NCI-H187 treated with DMSO at 0.1 percent for 48 hours (cell line): Measurements from ENCODE around the gene ZDHHC13.
A peak's percentile ranks its signal among the peaks of the same experiment; 100 is the strongest.

Experiments used
- DNase-seq: peaks from one replicate; lab custom pipeline; 2025; lab: John Stamatoyannopoulos, UW

ZDHHC13 gene

GRCh38 chr11:19208959-19209546 lies 92.1 kb downstream of the ZDHHC13 start:
- no peak for DNase-seq

- DNase-seq: no peak
Observed at GRCh38 chr11:19209617-19210370, 92.8 kb downstream of the ZDHHC13 start.

GRCh38 chr11:19216021-19216420 lies 99.1 kb downstream of the ZDHHC13 start:
- DNase-seq: no peak

GRCh38 chr11:19216709-19217374 lies 99.9 kb downstream of the ZDHHC13 start:
- no peak for DNase-seq

GRCh38 chr11:19218216-19218615 lies 101.2 kb downstream of the ZDHHC13 start:
- DNase-seq: no peak

- DNase-seq: no peak
Observed at GRCh38 chr11:19218786-19219460, 102.0 kb downstream of the ZDHHC13 start.

GRCh38 chr11:19220903-19221724 lies 104.1 kb downstream of the ZDHHC13 start:
- no peak for DNase-seq

GRCh38 chr11:19225123-19225522 lies 108.2 kb downstream of the ZDHHC13 start:
- DNase-seq: no peak

GRCh38 chr11:19225581-19225980 lies 108.6 kb downstream of the ZDHHC13 start:
- DNase-seq: peak; percentile 83
